LHCN-M2 (cell line): ENCODE results near the gene CAPZA2. TPM values are rescaled to one million over a fixed set of nuclear protein-coding genes. Genes with fewer than 3 reads are reported as not detected.
"Not testable (repeated sequence)": the region's sequence is repeated elsewhere in the genome, so short reads cannot be mapped to it uniquely, and the experiment has no call there.

Experiments
- DNase-seq: peaks from one replicate; pipeline ENCODE4 v3.0.0-alpha.2; 2012; ENCODE audit warnings: low read depth
- total RNA-seq: library from RNA; depleted of rRNA; stranded (reverse); fragments of >200 nt; gene quantifications from 2 replicates; pipeline ENCODE4 v1.2.3, GENCODE V29; 2014

Gene CAPZA2
- total RNA-seq, 1 experiment from 2014 or later: 211 TPM

GRCh38 chr7:116918704-116919103, 56.3 kb downstream of the CAPZA2 start:
- no peak for DNase-seq

GRCh38 chr7:116920359-116920758, 58.0 kb downstream of the CAPZA2 start:
- DNase-seq: no peak

GRCh38 chr7:116922545-116922944, 60.2 kb downstream of the CAPZA2 start:
- no peak for DNase-seq

GRCh38 chr7:116924741-116925140, 62.4 kb downstream of the CAPZA2 start:
- peak; percentile 11 for DNase-seq

GRCh38 chr7:116929021-116929420, 66.6 kb downstream of the CAPZA2 start:
- no peak for DNase-seq

GRCh38 chr7:116929914-116930913, 67.8 kb downstream of the CAPZA2 start:
- DNase-seq: peak; percentile 75

GRCh38 chr7:116932566-116932965, 70.2 kb downstream of the CAPZA2 start:
- no peak for DNase-seq

GRCh38 chr7:116933465-116933864, 71.1 kb downstream of the CAPZA2 start:
- no peak for DNase-seq

- DNase-seq: no peak
Observed at GRCh38 chr7:116934580-116934979, 72.2 kb downstream of the CAPZA2 start.

GRCh38 chr7:116936844-116937243, 74.5 kb downstream of the CAPZA2 start:
- not testable (repeated sequence) for DNase-seq

GRCh38 chr7:116938678-116939077, 76.3 kb downstream of the CAPZA2 start:
- DNase-seq: no peak

GRCh38 chr7:116940689-116941370, 78.4 kb downstream of the CAPZA2 start:
- no peak for DNase-seq

GRCh38 chr7:116942504-116942903, 80.1 kb downstream of the CAPZA2 start:
- no peak for DNase-seq

GRCh38 chr7:116948934-116949333, 86.5 kb downstream of the CAPZA2 start:
- DNase-seq: no peak

GRCh38 chr7:116949941-116950801, 87.8 kb downstream of the CAPZA2 start:
- no peak for DNase-seq

- no peak for DNase-seq
Observed at GRCh38 chr7:116950889-116951351, 88.5 kb downstream of the CAPZA2 start.

GRCh38 chr7:116951366-116952292, 89.2 kb downstream of the CAPZA2 start:
- no peak for DNase-seq

GRCh38 chr7:116952635-116953371, 90.4 kb downstream of the CAPZA2 start:
- DNase-seq: peak; percentile 44

GRCh38 chr7:116953372-116953905, 91.1 kb downstream of the CAPZA2 start, which contains the start of gene ST7:
ST7 (plus strand) TSS chr7:116953501; CDS start chr7:116953541, 40 bp downstream.
- peak; percentile 75 for DNase-seq
